ENCODE results near the gene PAEP.

The PAEP gene

GRCh38 chr9:135580664-135581380 is 19.3 kb downstream of the PAEP start:
- DNase-seq = no peak

- DNase-seq = no peak
These were observed 20.3 kb downstream of the PAEP start for GRCh38 chr9:135581636-135582426.

GRCh38 chr9:135582541-135582940 is 21.0 kb downstream of the PAEP start:
- DNase-seq = no peak

GRCh38 chr9:135582966-135583687 is 21.6 kb downstream of the PAEP start:
- DNase-seq = no peak

GRCh38 chr9:135583688-135584011 is 22.1 kb downstream of the PAEP start:
- no peak for DNase-seq

- no peak for DNase-seq
These were observed 22.8 kb downstream of the PAEP start for GRCh38 chr9:135584371-135584770.

GRCh38 chr9:135584934-135585333 is 23.4 kb downstream of the PAEP start:
- no peak for DNase-seq

GRCh38 chr9:135586601-135587109 is 25.1 kb downstream of the PAEP start:
- DNase-seq = no peak

- no peak for DNase-seq
These were observed 26.1 kb downstream of the PAEP start for GRCh38 chr9:135587658-135588057.

GRCh38 chr9:135588371-135588770 is 26.8 kb downstream of the PAEP start:
- DNase-seq = no peak

GRCh38 chr9:135588886-135589595 is 27.5 kb downstream of the PAEP start:
- no peak for DNase-seq

GRCh38 chr9:135589596-135590485 is 28.3 kb downstream of the PAEP start:
- DNase-seq = no peak

GRCh38 chr9:135590486-135591079 is 29.0 kb downstream of the PAEP start:
- DNase-seq = no peak

GRCh38 chr9:135591506-135592330 is 30.2 kb downstream of the PAEP start:
- no peak for DNase-seq

- no peak for DNase-seq
These were observed 30.7 kb downstream of the PAEP start for GRCh38 chr9:135592331-135592590.

GRCh38 chr9:135592625-135593024 is 31.1 kb downstream of the PAEP start:
- DNase-seq = no peak

GRCh38 chr9:135596211-135596610 is 34.7 kb downstream of the PAEP start:
- DNase-seq = no peak

- DNase-seq = no peak
These were observed 38.8 kb downstream of the PAEP start for GRCh38 chr9:135600296-135600817.

GRCh38 chr9:135601988-135602387 is 40.4 kb downstream of the PAEP start:
- no peak for DNase-seq

- DNase-seq = peak; percentile 69
These were observed 41.4 kb downstream of the PAEP start for GRCh38 chr9:135602789-135603481.
